Measurements from ENCODE around the gene FXYD3. TPM values are rescaled to one million over a fixed set of nuclear protein-coding genes. Genes with fewer than 3 reads are reported as not detected.

The FXYD3 gene
- total RNA-seq, 4 donors from 2014 or later = 1.5 to 3.8 (median 1.6) TPM

DNA sequence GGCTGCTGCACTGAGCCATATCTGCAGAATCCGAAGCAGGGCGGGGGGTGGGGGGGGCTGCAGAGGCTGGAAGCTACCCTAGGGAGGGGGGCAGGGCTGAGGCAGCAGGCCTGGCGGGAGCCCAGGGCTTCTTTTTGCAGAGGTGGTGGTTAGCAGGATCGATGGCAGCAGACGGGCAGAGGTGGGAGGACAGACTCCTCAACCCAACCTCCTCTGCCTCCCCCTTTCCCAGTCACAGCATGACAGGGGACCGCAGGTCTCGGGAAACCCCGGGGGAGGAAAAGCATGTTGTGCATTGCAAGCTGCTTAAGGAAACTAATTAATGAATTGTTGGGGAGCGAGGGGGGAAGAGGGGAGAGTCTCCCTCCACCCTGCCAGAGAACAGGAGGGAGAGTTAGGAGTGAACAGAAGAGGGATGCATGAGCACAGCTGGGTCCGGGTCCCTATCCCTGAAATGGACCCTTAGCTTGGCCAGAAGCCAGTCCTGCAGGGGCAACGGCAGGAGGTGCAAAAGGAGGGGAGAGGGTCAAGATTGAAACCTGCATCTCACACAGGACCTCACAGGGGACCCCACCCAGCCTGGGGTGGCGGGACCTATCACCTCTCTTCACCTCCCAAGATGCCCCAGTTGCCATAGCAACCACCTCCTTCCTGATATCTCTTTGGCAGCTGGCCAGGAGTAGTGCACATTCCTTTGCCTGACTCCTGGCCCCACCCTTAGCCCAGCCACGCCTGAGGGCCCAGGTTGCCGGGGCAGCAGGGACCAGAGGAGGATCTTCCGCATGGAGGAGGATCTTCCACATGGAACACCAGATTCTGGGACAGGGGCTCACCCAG, 29.2 kb downstream of the FXYD3 start:
- intact Hi-C loops (cut with DNase I; ENCODE audit: low total_unique reads) = no loop called here
- Histone ChIP-seq H3K4me1 (peaks cover 0 to 6% of the 10 kb centered on the region in 2 donors), H3K36me3 (no peaks in the 10 kb centered on the region), H3K9me3 (no peaks in the 10 kb centered on the region), H3K27ac (no peak overlapping the region), H3K27me3 (no peaks in the 10 kb centered on the region), H3K4me3 (no peak overlapping the region)
- TF ChIP-seq, protein P1, sequence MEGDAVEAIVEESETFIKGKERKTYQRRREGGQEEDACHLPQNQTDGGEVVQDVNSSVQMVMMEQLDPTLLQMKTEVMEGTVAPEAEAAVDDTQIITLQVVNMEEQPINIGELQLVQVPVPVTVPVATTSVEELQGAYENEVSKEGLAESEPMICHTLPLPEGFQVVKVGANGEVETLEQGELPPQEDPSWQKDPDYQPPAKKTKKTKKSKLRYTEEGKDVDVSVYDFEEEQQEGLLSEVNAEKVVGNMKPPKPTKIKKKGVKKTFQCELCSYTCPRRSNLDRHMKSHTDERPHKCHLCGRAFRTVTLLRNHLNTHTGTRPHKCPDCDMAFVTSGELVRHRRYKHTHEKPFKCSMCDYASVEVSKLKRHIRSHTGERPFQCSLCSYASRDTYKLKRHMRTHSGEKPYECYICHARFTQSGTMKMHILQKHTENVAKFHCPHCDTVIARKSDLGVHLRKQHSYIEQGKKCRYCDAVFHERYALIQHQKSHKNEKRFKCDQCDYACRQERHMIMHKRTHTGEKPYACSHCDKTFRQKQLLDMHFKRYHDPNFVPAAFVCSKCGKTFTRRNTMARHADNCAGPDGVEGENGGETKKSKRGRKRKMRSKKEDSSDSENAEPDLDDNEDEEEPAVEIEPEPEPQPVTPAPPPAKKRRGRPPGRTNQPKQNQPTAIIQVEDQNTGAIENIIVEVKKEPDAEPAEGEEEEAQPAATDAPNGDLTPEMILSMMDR (IDR thresholded peaks at IDR 0.05) = no peak
- TF ChIP-seq POLR2A (IDR thresholded peaks at IDR 0.05) = no peak
- no peak for DNase-seq

DNA sequence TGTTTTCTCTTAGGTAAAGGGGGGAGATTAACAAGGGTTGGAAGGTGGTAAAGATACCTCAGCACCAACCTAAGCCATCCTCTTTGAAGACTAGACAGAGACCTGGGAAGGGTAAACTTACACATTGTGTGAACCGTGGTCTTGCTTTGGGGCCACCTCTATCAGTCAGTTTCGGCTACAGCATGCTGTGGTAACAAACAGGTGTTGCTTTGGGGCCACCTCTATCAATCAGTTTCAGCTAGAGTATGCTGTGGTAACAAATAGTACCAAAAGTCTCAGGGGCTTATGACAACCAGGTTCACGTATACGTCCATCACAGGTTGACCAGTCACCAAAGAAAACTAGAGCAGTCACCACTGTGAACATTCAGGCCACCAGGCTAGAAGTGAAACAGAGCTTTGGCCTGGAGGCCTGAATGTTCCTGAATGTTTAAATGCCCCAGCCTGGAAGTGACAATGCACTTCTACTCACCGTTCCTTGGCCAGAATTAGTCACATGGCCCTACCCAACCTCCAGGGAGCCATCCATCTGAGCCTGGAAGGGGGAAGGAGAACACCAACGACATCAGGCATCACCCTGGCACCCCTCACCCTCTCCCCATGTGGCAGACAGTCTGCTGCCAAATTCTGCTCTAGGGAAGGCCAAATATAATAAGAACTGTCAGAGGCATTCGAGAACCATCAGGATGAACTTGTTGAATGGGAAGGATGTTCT, 31.3 kb downstream of the FXYD3 start:
- DNase-seq = no peak
- Histone ChIP-seq H3K4me1 (peaks cover 0 to 6% of the 10 kb centered on the region in 2 donors), H3K9me3 (no peaks in the 10 kb centered on the region), H3K27me3 (no peaks in the 10 kb centered on the region), H3K4me3 (no peak overlapping the region), H3K27ac (no peak overlapping the region), H3K36me3 (no peaks in the 10 kb centered on the region)
- intact Hi-C loops (cut with DNase I; ENCODE audit: low total_unique reads) = no loop called here
- TF ChIP-seq, protein P1 (IDR thresholded peaks at IDR 0.05) = no peak
- no peak for TF ChIP-seq POLR2A (IDR thresholded peaks at IDR 0.05)

DNA sequence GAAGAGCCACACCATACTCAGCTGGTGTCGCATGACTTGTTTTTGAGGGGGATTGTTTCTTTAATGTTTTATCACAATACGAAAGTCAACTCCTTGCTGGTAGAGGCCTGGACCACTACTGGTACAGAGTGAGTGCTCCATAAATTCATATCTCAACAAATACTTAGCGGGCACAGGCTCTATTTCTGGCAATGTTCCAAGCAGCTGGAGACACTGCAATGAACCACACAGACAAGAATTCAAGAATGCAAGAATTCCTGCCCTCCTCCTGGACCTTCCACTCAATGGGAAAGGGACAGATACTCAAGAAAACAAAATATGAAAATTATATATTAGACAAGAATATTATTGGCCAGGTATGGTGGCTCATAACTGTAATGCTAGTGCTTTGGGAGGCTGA, 33.8 kb downstream of the FXYD3 start:
- intact Hi-C loops (cut with DNase I; ENCODE audit: low total_unique reads) = no loop called here
- H3K27me3 ChIP-seq = no peaks in the 10 kb centered on the region
- no peaks in the 10 kb centered on the region for H3K36me3 ChIP-seq
- no peak overlapping the region for H3K4me3 ChIP-seq
- no peak overlapping the region for H3K27ac ChIP-seq
- DNase-seq = no peak
- no peaks in the 10 kb centered on the region for H3K9me3 ChIP-seq
- peaks cover 0 to 6% of the 10 kb centered on the region in 2 donors for H3K4me1 ChIP-seq
- TF ChIP-seq, protein P1 (IDR thresholded peaks at IDR 0.05) = no peak
- no peak for TF ChIP-seq POLR2A (IDR thresholded peaks at IDR 0.05)

DNA sequence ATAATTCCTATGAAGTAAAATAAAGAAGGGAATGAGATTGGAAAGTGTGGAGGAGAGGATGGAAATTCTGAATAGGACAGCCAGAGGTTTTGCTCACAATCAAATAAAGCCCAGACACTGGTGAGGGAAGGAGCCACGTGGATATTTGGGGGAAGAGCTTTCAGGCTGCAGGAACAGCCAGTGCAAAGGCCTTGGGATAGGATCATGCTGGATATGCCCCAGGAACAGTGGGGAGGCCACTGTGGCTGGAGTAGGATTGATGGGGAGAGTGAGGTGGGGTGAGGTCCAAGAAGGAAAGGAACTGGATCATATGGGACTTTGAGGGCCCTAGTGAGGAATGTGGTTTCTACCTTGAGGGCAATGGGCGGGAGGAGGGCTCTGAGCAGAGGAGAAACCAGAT, 34.8 kb downstream of the FXYD3 start:
- H3K27me3 ChIP-seq = no peaks in the 10 kb centered on the region
- no peak for DNase-seq

More for the DNA sequence above, 34.8 kb downstream of the FXYD3 start:
- no peak overlapping the region for H3K27ac ChIP-seq
- no peaks in the 10 kb centered on the region for H3K9me3 ChIP-seq
- intact Hi-C loops (cut with DNase I; ENCODE audit: low total_unique reads) = no loop called here
- TF ChIP-seq, protein P1 (IDR thresholded peaks at IDR 0.05) = no peak
- no peak for TF ChIP-seq POLR2A (IDR thresholded peaks at IDR 0.05)
- H3K4me3 ChIP-seq = no peak overlapping the region
- H3K4me1 ChIP-seq = peaks cover 0 to 6% of the 10 kb centered on the region in 2 donors
- no peaks in the 10 kb centered on the region for H3K36me3 ChIP-seq
